GM21529 (cell line): ENCODE data around the gene MEIS2.

Experiments used
- ATAC-seq: cut with Tn5 transposase; IDR thresholded peaks from one replicate; pipeline ENCODE4 v1.9.1; 2021; ENCODE audit not compliant: unreplicated experiment

MEIS2 gene

DNA sequence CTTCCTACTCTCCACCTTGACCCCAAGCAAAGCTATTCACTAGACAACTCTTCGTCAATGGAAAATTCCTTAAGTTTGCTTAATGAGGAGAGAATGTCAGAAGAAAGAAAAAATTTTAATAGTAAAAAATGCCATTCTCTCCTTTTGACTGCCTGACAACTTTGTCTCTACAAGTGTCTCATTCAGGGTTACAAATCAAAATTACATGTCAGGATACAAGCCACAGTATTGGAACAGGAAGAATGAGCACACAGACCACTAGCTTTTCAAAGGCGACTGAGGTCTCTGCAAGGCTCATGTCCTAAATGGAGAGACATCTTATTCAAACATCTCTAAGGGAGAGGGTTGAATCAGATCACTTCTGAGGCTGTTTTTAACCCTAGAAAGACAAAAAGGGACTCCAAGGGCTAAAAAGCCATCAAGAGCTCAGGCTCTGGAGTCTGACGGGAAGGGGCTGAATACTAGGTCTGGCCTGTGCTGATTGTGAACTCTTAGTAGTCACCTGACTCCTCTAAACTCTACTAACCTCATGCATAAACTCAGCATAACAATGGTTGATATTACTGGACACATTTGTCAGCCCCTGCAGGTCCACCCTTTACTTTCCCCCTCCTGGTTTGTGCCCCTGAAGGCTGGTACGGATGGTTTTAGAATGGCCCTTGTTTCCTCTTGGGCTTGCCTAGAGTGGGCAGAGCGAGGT lies 12.8 kb upstream of the MEIS2 start:
- ATAC-seq = no peak

DNA sequence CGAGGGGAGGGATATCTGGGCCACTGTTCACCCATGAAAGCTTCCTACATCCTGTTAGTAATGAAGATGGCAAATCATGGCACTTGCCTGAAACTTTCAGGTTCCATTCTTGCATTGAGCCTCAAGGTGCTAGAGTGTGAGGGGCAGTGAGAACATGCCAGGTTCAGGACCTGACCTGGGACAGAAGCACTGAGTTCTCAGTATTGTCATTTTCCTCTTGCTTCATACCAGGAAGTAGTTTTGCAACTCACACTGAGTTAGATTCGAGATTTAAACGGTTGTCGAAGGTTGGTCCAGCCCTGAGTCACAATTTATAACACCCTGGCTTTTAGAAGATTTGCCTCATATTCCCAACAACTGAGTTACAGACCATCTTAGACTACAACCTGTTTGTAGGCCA lies 11.8 kb upstream of the MEIS2 start:
- no peak for ATAC-seq

GRCh38 chr15:37111427-37111717 lies 11.0 kb upstream of the MEIS2 start:
- no peak for ATAC-seq

DNA sequence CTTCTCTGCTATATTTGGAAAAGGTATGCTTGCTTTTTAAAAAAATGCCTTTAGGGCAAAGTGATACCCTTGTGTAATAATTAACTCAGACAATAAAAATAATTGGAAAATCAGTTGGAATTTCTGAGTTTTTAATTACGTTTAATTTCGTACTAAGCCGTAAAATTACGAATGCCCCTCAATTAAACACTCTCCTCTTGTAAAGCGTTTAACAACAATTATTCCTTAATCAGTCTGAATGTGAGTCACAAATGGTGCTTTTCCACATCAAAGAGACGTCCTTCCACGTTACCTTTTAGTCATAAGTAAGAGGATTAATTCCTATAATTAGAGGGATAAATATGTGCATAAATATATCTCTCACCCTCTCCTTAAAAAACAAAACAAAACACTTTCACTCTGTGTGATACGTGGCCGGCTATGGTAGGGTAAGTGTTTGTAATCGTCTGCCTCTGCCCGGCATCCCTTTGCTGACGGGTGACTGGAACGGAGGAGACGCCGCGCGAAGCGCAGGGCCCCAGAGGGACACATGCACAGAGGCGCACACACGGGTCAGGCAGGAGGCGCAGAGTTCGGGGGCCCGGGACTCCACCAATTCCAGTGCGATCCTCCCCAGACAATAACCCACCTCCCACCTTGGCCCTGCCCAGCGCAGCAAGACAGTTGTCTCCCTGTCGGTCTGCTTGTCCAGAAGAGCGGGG lies 9.7 kb upstream of the MEIS2 start:
- no peak for ATAC-seq

DNA sequence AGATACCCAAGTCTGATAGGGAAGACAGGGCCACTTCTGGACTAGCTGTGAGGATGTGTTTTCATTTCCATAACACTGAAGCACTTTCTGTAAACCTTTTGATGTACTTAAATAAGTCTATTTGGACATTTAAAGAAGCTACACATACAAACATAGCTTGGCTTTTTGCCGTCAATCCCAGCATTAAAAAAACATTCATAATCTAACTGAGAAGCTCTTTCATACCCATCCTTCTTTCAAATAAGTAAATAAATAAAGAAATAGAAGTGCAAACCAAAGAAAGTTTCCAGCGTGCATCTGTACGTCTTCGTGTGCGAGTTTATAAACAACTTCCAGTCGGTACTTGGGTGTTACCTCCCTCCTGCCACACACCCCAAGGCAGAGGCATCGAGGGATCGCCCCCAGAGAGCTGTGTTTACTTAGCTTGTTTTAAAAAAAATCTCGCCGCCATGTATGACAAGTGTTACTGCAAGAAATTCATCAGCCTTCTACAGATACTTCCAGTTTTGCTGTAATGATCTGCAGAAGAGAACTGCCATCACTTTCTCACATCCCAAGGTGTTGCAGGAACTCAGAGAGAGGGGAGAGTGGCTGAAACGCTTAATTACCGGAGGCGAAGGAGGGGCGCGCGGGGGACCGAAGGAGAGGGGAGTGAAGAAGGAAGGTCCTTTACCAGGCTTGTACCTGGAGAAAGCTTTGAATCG lies 9.0 kb upstream of the MEIS2 start:
- ATAC-seq = no peak

DNA sequence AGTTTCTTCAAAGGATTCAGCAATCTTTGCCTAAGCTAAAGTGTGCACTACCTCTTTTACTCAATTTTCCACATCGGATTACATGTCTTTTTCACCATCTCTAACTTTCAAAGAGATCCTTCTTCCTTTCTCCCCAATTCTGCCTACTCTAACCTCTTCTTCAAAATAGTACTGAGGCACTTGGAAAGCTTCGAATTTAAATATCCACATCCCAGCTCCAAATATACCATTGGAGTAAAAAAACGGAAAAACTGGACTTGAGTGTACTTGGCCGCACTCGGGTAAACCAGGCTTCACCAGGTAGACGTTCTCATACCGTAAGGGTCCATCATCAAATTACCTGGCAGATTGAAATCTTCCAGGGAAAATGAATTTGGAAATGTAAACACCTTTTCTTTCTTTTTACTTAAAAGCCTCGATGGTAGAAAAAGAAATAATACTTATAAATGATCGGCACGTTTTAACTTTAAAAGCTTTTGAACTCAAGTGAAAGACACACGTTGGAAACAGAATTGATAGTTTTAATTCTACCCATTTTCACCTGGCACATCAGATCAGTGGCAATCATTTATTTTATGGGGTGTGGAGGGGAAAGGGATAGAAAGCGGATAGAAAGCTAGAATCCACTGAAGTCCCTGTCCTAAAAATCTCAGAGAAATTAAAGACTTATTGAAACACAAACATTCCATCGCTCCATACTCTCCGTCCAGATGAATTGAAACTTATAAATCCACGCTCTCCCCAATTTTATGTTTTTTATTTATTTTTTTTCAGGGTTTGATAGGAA lies 8.2 kb upstream of the MEIS2 start:
- ATAC-seq = no peak

GRCh38 chr15:37107744-37108380 lies 7.5 kb upstream of the MEIS2 start:
- ATAC-seq = no peak

DNA sequence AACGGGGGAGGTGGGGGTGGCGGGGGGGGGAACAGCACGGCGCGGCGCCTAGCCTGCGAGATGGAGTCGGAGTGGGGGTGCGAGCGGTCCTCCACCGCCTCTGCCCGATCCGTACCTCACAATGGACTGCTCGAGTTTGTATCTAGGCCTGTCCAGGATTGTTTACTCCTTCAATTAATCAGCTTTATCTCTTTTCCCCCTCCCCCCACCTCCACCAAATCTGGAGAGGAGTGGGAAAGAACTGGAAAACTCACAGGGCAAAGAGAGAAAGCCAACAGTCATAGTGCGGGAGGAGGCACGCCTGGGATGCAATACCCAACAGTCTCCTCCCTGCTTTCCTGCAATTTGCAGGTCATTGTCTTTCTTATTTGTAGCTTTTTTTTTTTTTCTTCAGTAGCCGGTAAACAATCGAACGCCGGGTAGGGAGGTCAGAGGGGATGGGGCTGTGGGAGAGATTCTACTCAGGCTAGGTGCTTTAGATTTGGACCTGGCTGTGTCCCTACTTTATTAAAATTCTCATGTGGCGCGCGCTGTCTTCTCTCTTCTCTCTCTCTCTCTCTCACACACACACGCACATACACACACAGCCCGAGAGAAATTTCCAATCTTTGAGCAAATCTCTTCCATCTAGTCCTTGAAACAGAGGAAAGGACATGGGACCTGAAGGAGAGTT lies 6.9 kb upstream of the MEIS2 start:
- no peak for ATAC-seq

GRCh38 chr15:37106490-37107001 lies 6.2 kb upstream of the MEIS2 start:
- ATAC-seq = no peak

DNA sequence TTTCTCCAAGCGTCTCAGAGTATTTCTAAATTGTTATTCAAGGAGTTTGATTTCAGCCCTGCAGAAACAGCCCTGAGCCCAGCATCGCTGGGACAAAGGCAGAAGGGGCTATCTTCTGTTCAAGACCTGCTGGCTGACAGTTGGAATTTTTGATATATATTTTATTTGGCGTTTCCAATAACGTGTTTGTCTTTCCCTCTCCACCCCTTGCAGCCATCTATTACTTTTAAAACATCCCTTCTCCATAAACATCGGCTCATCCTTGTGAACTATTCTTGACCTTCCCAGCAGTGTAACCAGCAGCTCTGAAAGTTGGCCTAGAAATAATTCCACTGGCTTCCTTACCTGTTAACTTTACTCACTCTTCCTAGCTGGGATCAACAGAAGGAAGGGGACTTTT lies 5.5 kb upstream of the MEIS2 start:
- ATAC-seq = no peak

- no peak for ATAC-seq
Measured at GRCh38 chr15:37105029-37105428, 4.7 kb upstream of the MEIS2 start.

- ATAC-seq = no peak
Measured at GRCh38 chr15:37104424-37104981, 4.2 kb upstream of the MEIS2 start.

DNA sequence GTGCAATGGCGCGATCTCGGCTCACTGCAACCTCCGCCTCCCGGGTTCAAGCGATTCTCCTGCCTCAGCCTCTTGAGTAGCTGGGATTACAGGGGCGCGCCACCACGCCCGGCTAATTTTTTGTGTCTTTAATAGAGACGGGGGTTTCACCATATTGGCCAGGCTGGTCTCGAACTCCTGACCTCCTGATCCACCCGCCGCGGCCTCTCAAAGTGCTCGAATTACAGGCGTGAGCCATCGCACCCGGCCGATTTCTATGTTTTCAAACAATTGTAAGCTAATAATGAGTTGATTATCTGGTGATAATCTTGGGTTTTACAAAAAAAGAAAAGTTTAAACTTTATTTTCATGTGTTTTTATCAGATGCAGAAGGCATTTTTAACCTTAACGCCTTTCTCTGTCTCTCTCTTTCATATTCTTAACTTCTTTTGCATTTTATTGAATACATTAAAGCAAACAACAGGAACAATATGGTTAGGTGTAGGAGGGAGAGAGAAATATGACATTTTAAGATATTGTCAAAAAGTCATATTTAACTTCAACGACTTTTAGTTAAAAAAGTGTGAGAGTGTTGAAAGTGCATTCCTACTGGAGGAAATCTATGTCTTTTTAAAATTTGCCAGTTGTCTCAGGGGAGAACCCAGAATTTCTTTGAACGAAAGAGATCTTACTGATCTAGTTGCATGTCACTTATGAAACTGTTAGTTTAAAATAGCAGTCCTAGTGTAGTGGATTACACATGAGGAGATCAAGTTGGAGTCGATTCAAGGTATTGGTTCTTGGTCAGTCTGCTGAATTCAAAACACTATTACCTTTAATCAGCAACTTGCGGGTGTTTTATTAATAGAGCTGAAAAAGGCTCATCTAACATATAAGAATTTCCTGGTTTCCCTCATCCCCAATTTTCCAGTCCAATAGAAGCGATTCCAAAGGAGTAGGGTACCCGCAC lies 3.4 kb upstream of the MEIS2 start:
- ATAC-seq = no peak

DNA sequence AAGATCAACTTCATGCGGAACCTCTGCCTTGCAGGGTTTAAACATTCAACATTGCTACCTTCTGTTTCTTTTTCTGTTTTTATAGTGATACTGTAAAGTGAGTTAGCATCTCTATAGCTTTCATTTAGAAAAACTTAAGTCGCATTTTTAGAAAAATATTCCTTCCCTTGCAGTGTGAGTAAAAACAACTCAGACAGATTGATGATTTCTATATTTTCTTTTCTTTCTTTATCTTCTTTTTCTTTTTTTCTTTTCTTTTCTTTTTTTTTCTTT lies 2.8 kb upstream of the MEIS2 start:
- ATAC-seq = no peak

DNA sequence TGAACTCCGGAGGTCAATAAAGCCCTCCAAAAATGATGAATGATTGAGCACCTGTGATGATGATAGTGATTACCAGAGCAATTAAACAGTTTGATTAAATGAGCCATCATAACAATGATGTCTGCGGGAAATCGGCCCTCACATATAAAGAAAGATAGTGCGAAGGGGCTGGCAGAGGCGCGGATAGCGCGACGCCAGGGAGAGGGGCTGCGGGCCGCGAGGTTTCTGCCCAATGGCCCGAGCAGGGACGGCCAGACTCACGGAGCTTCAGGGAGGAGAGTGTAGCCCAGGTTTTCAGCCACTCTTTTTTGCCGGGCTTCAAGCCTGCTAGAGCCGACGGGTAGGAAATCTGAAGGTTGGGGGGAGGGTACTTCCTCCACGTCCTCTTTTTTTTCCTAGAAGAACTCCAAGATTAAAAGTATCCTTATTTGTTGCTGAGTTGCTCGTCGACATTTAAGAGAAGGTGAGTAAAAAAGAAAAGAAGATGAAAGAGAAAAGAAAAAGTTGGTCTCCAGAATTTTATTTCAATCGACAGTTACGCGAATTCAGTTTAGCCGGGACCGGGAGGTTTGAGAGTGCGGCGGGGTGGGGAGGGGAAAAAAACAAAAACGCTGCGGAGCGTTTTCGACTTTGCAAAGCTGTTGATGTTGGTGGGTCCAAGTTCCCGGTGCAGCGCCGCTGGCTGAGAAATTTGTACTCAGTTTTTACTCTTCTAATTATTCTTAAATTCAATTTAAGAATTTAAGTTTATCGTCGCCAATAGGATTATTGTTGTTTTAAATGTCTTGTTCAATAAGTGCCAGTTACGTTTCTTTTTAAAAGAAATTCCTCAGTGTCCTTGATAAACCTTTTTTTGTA lies 2.2 kb upstream of the MEIS2 start:
- no peak for ATAC-seq

- no peak for ATAC-seq
Measured at GRCh38 chr15:37101980-37102304, 1.6 kb upstream of the MEIS2 start.

DNA sequence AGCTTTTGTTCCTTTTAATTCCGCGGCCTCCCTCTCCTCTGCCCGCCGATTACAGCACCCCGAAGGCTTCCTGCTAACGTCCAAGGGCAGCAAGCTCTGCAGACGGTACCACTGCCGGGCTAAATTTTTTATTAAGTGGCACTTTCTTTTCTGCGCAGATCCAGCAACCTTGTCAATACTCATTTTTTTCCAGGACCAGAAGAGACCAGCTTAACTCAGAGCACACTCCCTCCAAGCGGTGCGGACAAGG lies 542 bp upstream of the MEIS2 start:
- peak; percentile 12 for ATAC-seq

DNA sequence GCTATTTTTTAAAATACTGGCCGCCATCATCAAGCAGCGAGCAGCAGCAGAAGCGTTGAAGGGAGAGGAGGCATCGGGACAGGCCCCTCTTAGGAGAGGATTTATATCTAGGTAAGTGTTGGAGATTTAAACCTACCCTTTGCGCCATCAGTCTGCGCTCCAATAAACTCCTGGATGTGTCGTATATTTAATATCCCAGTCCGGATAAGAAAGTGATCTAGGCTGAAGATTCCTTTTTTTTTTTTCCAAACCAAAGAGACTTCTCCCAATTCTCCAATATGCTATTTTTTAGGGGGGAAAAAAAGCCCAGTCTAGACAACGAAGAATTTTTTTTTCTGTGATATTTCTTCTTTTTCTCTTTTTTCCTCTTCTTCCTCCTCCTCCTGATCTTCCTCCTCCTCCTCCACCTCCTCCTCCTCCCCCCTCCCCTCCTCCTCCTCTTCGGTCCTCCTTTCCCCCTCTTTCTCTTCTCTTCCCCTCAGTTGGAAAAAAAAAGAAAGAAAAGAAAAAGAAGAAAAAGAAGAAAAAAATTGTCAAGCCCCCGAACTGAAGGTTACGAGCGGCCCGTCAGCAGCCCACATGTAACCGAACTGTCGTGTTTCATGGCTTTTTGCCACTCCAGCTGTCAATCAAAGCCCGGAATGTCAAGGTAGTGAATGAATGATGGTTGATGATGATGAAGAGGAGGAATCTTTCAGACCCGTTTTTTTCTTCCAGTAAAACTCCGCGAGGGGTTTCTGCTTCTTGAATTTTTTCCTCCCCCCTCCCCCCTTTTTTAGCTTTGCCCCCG lies 835 bp downstream of the MEIS2 start:
- ATAC-seq = peak; percentile 1
